Measurements from ENCODE around the gene GSTM3.

GRCh38 chr1:109705411-109705810 lies 35.4 kb downstream of the GSTM3 start:
- TF ChIP-seq CTCF (conservative IDR thresholded peaks at IDR 0.05; ENCODE audit: low read depth in 2 of 2) = no peak
- no peak for TF ChIP-seq POLR2AphosphoS5 (IDR thresholded peaks at IDR 0.05; ENCODE audit: low read depth)
- TF ChIP-seq EZH2 (IDR thresholded peaks at IDR 0.05; ENCODE audit: low read depth, unreplicated experiment) = no peak
- TF ChIP-seq EZH2phosphoT487 (IDR thresholded peaks at IDR 0.05; ENCODE audit: unreplicated experiment) = no peak
- no peak for TF ChIP-seq STAT1 (IDR thresholded peaks at IDR 0.05; ENCODE audit: unreplicated experiment)
- TF ChIP-seq REST (IDR thresholded peaks at IDR 0.05; ENCODE audit: unreplicated experiment) = no peak
- no peak for TF ChIP-seq NANOG (IDR thresholded peaks at IDR 0.05; ENCODE audit: borderline replicate concordance)
- no peak for TF ChIP-seq ETS1 (IDR thresholded peaks at IDR 0.05)
- TF ChIP-seq CREB1 (CRISPR knock-in tag; IDR thresholded peaks at IDR 0.05; ENCODE audit: low read depth) = no peak

Data from GM23338 (cell line).